ENCODE measurements around the gene ECT2.

- no peak for TF ChIP-seq CTCF (conservative IDR thresholded peaks at IDR 0.05; ENCODE audit: low read length)
- no peak for TF ChIP-seq EZH2phosphoT487 (IDR thresholded peaks at IDR 0.05; ENCODE audit: borderline replicate concordance, low read depth, low read length)
These were observed 27.4 kb downstream of the ECT2 start for GRCh38 chr3:172777901-172778300.

Measured in OCI-LY7 (cell line).